Stomach smooth muscle (tissue), 2 donors: Measurements from ENCODE around the gene KLHDC4.
"Not testable (repeated sequence)": the region's sequence is repeated elsewhere in the genome, so short reads cannot be mapped to it uniquely, and the experiment has no call there.

ENCODE experiments used
- H3K27ac ChIP-seq: one replicate; pipeline ENCODE4 v1.7.0; 2013; ENCODE audit warnings: mild to moderate bottlenecking, low read length, inconsistent platforms
- H3K27me3 ChIP-seq, 2 donors: one replicate each; pipeline ENCODE4 v1.7.0; 2013; ENCODE audit warnings: low read length in 2 of 2; ENCODE audit not compliant: insufficient read depth in 2 of 2, control insufficient read depth in 1 of 2
- H3K36me3 ChIP-seq, 2 donors: one replicate each; pipeline ENCODE4 v1.7.0; 2013; ENCODE audit warnings: low read length in 2 of 2; ENCODE audit not compliant: control insufficient read depth in 2 of 2, insufficient read depth in 2 of 2
- H3K4me1 ChIP-seq: one replicate; pipeline ENCODE4 v1.7.0; 2013; ENCODE audit warnings: low read length; ENCODE audit not compliant: control insufficient read depth, insufficient read depth
- H3K4me3 ChIP-seq, 2 donors: one replicate each; pipeline ENCODE4 v1.7.0; 2013; ENCODE audit warnings: low read length in 2 of 2
- H3K9ac ChIP-seq, 2 donors: one replicate each; pipeline ENCODE4 v1.7.0; 2013; ENCODE audit warnings: low read length in 2 of 2, mild to moderate bottlenecking in 1 of 2
- H3K9me3 ChIP-seq, 2 donors: one replicate each; pipeline ENCODE4 v1.7.0; 2013; ENCODE audit warnings: low read length in 2 of 2; ENCODE audit not compliant: control insufficient read depth in 2 of 2
- donor health status: healthy.
- donor health status: Pancreatic carcinoma.

Gene KLHDC4

DNA sequence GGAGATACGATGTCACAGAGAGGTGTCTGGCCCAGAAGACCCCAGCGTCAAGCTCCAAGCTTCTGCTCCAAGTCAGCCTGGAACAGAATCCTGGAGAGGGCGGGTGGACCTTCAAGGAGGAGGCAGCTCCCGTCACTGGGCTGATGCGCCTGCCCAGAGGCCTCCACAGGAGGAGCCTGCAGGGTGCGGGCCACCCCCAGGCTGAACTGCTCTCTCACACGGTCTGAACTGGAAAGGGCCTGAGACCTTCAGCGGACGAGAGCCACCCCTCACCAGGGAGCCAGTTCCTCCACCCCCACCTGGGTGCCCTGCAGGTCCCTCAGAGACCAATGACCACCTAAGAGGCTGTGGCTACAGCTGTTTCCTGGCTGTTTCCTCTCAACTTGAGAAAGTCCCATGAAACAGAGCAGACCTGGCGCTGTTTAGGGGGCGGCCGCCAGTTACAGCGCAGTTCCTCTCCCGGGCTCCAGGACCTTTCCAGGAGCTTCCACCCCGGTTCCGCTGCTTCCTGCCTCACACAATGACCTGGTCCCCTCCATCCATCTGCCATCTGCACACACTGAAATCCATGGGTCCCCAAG is 36.0 kb upstream of the KLHDC4 start:
- no peaks in the 10 kb centered on the region for H3K27me3 ChIP-seq
- peaks cover 0 to 3% of the 10 kb centered on the region in 2 donors for H3K9me3 ChIP-seq
- H3K27ac ChIP-seq = no peak overlapping the region
- H3K4me1 ChIP-seq = peaks cover 6% of the 10 kb centered on the region
- no peak overlapping the region for H3K9ac ChIP-seq
- H3K36me3 ChIP-seq = no peaks in the 10 kb centered on the region
- H3K4me3 ChIP-seq = no peak overlapping the region

DNA sequence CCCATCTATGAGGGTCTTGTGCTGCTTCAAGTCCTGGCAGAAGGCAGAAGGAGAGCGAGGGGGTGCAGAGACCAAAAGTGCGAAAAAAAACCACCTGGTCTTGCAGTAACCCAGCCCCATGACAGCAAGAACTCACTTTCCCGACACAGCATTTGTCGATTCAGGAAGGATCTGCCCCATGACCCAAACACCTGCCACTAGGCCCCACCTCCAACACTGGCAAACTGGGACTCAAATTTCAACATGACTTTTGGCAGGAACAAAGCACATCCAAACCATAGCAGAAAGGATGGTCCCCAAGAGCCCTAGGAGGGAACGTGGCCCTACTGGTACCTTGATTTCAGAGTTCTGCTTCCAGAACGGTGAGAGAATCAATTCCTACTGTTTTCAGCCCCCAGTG is 34.7 kb upstream of the KLHDC4 start:
- Histone ChIP-seq H3K27ac (no peak overlapping the region), H3K4me3 (no peak overlapping the region), H3K36me3 (no peaks in the 10 kb centered on the region), H3K4me1 (no peaks in the 10 kb centered on the region), H3K9ac (no peak overlapping the region), H3K27me3 (no peaks in the 10 kb centered on the region), H3K9me3 (peaks cover 0 to 3% of the 10 kb centered on the region in 2 donors)

DNA sequence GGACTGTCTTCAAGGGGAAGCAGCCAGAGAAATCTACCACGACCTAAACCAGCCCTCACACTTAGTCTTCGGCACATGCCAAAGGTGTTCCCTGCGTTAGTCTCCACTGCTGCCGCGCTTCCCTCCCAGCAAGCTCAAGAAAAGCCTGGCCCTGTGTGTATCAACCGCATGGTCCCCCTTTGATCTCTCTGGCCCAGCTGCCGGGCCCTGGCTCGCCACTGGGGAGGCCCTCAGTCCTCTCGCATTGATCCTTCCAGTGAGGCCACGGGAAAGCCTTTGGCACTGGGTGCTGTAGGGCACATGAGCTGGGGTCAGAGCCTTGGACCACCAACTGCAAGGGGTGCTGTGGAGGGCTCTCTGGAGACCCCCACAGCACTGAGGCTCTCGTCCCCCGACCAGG is 29.6 kb upstream of the KLHDC4 start:
- Histone ChIP-seq H3K9me3 (peaks cover 0 to 3% of the 10 kb centered on the region in 2 donors), H3K27ac (no peak overlapping the region), H3K4me1 (peaks cover 9% of the 10 kb centered on the region), H3K36me3 (no peaks in the 10 kb centered on the region), H3K9ac (no peak overlapping the region), H3K4me3 (no peak overlapping the region), H3K27me3 (no peaks in the 10 kb centered on the region)

DNA sequence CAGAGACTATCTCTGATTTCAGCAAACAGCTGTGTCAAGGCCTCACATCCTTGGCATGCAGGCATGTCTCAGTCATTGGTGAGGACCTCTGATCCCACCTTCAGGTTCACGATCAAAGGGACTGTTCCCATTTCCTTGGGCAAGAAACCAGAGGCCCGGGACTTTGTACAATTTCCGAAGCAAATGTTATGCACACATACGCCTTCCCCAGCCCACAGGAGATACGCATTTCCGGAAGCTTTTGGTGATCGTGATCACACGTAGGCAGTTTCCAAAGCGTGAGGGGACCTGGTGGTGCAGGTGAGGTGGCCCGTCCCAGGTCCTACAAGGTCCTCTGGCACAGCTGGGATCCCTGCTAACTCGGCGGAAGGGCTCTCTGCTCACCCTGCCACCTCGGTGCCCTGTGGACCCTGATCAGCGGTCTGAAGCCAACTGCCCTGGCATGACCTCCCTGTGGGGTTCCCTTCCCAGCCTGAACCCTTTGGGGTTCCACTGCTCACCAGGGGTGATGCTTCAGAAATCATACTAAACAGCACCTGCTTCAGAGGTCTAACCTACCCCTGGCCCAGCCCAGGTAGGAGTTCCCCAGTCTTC is 28.8 kb upstream of the KLHDC4 start:
- no peak overlapping the region for H3K4me3 ChIP-seq
- peaks cover 0 to under 1% of the 10 kb centered on the region in 2 donors for H3K9me3 ChIP-seq
- no peaks in the 10 kb centered on the region for H3K36me3 ChIP-seq
- peaks cover 16% of the 10 kb centered on the region for H3K4me1 ChIP-seq
- no peaks in the 10 kb centered on the region for H3K27me3 ChIP-seq
- H3K27ac ChIP-seq = no peak overlapping the region
- no peak overlapping the region for H3K9ac ChIP-seq

DNA sequence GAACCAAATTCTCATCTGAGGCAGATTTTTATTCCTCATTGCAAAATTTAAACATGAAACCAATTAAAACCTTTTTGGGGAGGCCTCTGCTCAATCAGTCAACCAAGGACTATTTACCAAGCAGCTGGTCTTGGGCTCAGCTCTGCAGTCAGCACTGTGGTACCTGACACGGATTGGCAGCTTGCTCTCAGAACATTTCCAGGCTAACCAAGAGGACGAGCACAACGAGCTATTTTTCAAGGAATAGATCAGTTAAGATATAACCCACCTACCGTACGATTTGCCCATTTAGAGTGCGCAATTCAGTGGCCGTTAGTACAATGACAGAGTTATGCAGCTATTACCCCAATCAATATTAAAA is 26.4 kb upstream of the KLHDC4 start:
- Histone ChIP-seq H3K4me3 (no peak overlapping the region), H3K36me3 (no peaks in the 10 kb centered on the region), H3K27ac (peak overlapping the region; percentile 60), H3K9ac (no peak overlapping the region), H3K27me3 (no peaks in the 10 kb centered on the region), H3K4me1 (peaks cover 29% of the 10 kb centered on the region), H3K9me3 (no peaks in the 10 kb centered on the region)

DNA sequence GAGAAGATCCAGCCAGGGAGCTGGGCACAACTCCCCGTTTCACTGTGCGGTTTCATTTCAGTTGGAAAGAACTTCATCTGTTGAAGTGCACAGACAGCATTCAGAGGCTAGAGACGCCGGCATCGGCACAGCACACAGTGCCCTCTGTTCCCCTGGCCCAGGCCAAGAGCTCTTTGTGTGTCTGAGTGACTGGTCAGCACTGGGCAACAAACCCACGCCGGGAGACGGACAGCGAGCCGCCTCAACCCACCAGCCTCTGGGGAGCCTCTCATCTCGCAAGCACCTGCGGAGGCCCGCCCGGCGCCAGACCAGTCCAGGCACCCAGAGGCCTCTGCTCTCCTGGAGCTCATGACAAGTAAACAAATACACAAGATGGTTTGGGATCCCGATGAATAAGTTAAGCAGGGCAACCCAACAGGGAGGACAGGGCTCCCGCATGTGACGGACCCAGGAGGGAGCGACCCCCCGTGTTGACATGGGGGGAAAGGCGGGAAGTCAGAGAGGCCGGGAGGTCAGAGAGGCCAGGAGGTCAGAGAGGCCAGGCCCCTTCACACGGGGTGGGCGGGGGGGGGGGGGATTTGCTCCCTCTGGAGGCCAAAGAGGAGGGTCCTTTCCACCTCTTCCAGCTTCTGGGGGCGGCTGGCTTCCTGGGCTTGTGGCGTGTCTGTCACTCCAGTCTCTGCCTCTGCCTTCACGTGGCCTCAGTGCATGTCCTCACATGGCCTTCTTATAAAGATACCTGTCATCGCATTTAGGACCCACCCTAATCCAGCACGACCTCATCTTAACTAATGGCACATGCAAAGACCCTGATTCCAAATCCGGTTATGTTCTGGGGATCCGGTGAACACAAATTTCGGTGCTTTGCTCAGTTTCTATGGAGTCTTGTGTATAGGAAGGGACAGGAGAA is 25.8 kb upstream of the KLHDC4 start:
- Histone ChIP-seq H3K9ac (peak overlapping the region; percentile 15 to 42), H3K4me3 (no peak overlapping the region), H3K9me3 (no peaks in the 10 kb centered on the region), H3K4me1 (peaks cover 29% of the 10 kb centered on the region), H3K27ac (peak overlapping the region; percentile 97), H3K27me3 (no peaks in the 10 kb centered on the region), H3K36me3 (no peaks in the 10 kb centered on the region)

DNA sequence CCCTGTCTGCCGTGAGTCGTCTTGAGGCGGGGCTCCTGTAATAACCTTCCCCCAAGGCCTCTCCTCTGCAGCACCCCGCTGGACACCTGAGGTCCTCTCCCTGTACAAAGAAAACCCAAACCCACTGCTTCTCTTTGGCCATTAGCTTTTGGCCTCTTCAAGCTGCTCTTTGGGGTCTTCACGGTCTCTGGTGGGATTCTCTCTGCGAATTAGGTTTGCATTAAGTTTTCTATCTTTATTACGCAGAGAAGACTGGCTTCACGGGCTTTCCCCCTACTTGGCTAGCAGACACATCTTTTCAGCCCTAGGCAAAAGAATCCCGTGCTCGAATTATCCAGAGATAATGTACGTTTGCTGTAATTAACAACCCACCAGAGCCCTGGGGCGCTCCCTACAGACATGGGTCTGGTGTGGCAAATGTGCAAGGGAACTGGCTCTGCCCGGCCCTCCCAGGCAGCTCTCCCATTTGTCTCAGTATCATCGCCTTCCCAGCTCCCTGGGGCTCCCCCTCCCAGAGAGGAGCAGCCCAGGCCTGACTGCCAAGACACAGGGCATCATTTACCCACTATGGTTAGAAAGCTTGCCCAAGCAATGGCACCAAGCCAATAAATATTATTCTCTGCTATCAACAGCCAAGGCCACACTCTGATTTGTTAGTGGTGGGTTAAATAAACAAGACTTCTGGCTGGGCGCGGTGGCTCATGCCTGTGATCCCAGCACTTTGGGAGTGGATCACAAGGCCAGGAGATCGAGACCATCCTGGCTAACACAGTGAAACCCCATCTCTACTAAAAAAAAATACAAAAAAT is 24.7 kb upstream of the KLHDC4 start:
- H3K36me3 ChIP-seq = no peaks in the 10 kb centered on the region
- peak overlapping the region; percentile 97 for H3K27ac ChIP-seq
- H3K27me3 ChIP-seq = no peaks in the 10 kb centered on the region
- H3K9ac ChIP-seq = peak overlapping the region; percentile 15 to 43
- H3K4me3 ChIP-seq = peak overlapping the region in 1 of 2 donors; percentile 22
- peaks cover 29% of the 10 kb centered on the region for H3K4me1 ChIP-seq
- H3K9me3 ChIP-seq = no peaks in the 10 kb centered on the region

DNA sequence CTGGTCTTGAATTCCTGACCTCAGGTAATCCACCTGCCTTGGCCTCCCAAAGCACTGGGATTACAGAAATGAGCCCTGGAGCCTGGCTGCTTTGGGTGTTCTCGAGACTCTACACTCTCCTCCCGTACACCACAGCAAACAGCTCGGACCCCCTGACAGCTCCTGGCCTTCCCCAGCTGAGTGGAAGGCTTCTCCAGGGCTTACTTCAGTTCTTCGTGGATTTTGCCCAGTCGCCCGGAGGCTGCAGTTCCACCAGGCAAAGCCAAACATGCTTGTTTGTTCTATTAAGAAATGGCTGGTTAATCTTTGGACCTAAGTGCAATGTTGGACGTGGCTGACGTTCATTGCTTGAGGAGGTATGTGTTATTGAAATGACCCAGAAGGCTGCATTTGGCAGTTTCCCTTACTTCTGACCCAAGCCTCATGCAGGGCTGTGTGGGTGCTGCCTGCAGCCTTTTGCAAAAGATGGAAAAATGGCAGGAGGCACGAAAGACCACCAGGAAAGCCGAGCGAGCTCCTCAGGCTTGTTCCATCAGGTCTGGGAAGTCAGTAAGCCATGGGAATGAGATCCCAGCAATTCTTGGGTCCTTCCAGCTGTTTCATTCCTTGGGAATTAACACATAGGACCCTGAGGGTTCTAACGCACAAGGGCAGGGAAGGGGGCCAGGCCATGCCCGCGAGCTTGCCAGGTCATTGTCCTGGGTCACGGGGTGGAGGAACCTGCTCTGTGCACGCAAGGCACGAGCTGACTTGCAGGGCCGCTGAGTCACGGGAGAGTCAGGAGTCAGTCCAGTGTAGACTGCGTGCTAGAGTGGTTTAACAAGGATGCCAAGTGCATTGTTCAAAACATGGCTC is 23.9 kb upstream of the KLHDC4 start:
- H3K4me3 ChIP-seq = peak overlapping the region in 1 of 2 donors; percentile 22
- H3K27ac ChIP-seq = peak overlapping the region; percentile 97
- peak overlapping the region; percentile 29 to 35 for H3K9ac ChIP-seq
- peaks cover 29% of the 10 kb centered on the region for H3K4me1 ChIP-seq
- no peaks in the 10 kb centered on the region for H3K9me3 ChIP-seq
- H3K27me3 ChIP-seq = no peaks in the 10 kb centered on the region
- H3K36me3 ChIP-seq = no peaks in the 10 kb centered on the region

DNA sequence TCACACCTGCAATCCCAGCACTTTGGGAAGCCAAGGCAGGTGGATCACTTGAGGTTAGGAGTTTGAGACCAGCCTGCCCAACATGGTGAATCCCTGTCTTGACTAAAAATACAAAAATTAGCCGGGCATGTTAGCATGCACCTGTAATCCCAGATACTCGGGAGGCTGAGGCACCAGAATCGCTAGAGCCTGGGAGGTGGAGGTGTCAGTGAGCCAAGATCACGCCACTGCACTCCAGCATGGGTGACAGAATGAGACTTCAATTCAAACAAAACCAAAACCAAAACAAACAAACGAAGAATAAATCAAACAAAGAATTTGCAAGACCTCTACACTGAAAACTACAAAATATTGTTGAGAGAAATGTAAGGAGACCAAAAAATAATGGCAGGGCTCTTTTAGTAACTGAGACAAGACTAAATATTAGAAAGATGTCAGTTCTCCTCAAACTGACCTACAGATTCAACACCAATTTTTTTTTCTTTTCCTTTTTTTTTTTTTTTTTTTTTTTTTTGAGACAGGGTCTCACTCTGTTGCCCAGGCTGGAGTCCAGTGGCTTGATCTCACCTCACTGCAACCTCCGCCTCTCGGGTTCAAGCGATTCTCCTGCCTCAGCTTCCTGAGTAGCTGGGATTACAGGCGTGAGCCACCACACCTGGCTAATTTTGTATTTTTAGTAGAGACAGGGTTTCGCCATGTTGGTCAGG is 23.1 kb upstream of the KLHDC4 start:
- not testable (repeated sequence) for H3K36me3 ChIP-seq

More for the DNA sequence above, 23.1 kb upstream of the KLHDC4 start:
- H3K27me3 ChIP-seq, H3K9me3 ChIP-seq, H3K4me3 ChIP-seq: not testable (repeated sequence)
- Histone ChIP-seq H3K9ac (peak overlapping the region in 1 of 2 donors; percentile 35), H3K27ac (peak overlapping the region; percentile 97), H3K4me1 (peaks cover 29% of the 10 kb centered on the region)
